ENCODE data around the gene SLC35F3. TPM values are rescaled to one million over a fixed set of nuclear protein-coding genes. Genes with fewer than 3 reads are reported as not detected.

SLC35F3 gene
- total RNA-seq, 1 experiment from 2014 or later, result not detected

GRCh38 chr1:234316486-234316885 lies 412.0 kb downstream of the SLC35F3 start:
- Histone ChIP-seq H3K4me3 (ENCODE audit: low read depth, low read length) (no peak overlapping the region), H3K4me1 (peaks cover 5% of the 10 kb centered on the region; the same call in 1 of the 2 replicates), H3K36me3 (ENCODE audit: control insufficient read depth, insufficient read depth, low read length) (no peaks in the 10 kb centered on the region), H3K9me3 (no peaks in the 10 kb centered on the region), H3K27me3 (replicated peaks; ENCODE audit: control insufficient read depth, insufficient read depth, low read length) (no peaks in the 10 kb centered on the region)
- no peaks in the 10 kb centered on the region for H3K36me3 Mint-ChIP-seq (ENCODE audit: insufficient read depth, unreplicated experiment)
- no peaks in the 10 kb centered on the region for H3K9me3 Mint-ChIP-seq (ENCODE audit: unreplicated experiment)
- no peak for DNase-seq
- CTCF ChIA-PET, result no interaction called here
- no peak for TF ChIP-seq CTCF (IDR thresholded peaks at IDR 0.05; ENCODE audit: insufficient read depth in 1 of 2, low read depth in 1 of 2, low read length in 1 of 2, severe bottlenecking in 1 of 2, unreplicated experiment in 1 of 2)
- H3K27me3 Mint-ChIP-seq (ENCODE audit: insufficient read depth, unreplicated experiment), result peaks cover 27% of the 10 kb centered on the region
- POLR2A ChIA-PET, result no interaction called here
- no peaks in the 10 kb centered on the region for H3K4me1 Mint-ChIP-seq (ENCODE audit: low read depth, unreplicated experiment)
- H3K27ac Mint-ChIP-seq (ENCODE audit: unreplicated experiment), result no peak overlapping the region
- BruUV-seq (replicated peaks), result no TSS peak
- intact Hi-C loops (cut with micrococcal nuclease; ENCODE audit: unreplicated experiment), result no loop called here
- no peak overlapping the region for H3K4me3 Mint-ChIP-seq (ENCODE audit: unreplicated experiment)

GRCh38 chr1:234316937-234317336 lies 412.5 kb downstream of the SLC35F3 start:
- TF ChIP-seq CTCF (IDR thresholded peaks at IDR 0.05; ENCODE audit: insufficient read depth in 1 of 2, low read depth in 1 of 2, low read length in 1 of 2, severe bottlenecking in 1 of 2, unreplicated experiment in 1 of 2), result no peak
- Histone ChIP-seq H3K36me3 (ENCODE audit: control insufficient read depth, insufficient read depth, low read length) (no peaks in the 10 kb centered on the region), H3K4me1 (peaks cover 5% of the 10 kb centered on the region; the same call in 1 of the 2 replicates), H3K4me3 (ENCODE audit: low read depth, low read length) (no peak overlapping the region), H3K27me3 (replicated peaks; ENCODE audit: control insufficient read depth, insufficient read depth, low read length) (no peaks in the 10 kb centered on the region), H3K9me3 (no peaks in the 10 kb centered on the region)
- Mint-ChIP-seq H3K27me3 (ENCODE audit: insufficient read depth, unreplicated experiment) (peaks cover 28% of the 10 kb centered on the region), H3K9me3 (ENCODE audit: unreplicated experiment) (no peaks in the 10 kb centered on the region), H3K4me3 (ENCODE audit: unreplicated experiment) (no peak overlapping the region), H3K27ac (ENCODE audit: unreplicated experiment) (no peak overlapping the region), H3K4me1 (ENCODE audit: low read depth, unreplicated experiment) (no peaks in the 10 kb centered on the region), H3K36me3 (ENCODE audit: insufficient read depth, unreplicated experiment) (no peaks in the 10 kb centered on the region)
- intact Hi-C loops (cut with micrococcal nuclease; ENCODE audit: unreplicated experiment), result no loop called here
- DNase-seq, result no peak
- BruUV-seq (replicated peaks), result no TSS peak
- ChIA-PET CTCF (interaction anchor here (0.7 kb wide), 1 partner anchor 82 kb away, joined by 3 read pairs; no protein-coding TSS in a partner anchor), POLR2A (no interaction called here)

- no peak overlapping the region for H3K27ac Mint-ChIP-seq (ENCODE audit: unreplicated experiment)
- Histone ChIP-seq H3K4me3 (ENCODE audit: low read depth, low read length) (no peak overlapping the region), H3K27me3 (replicated peaks; ENCODE audit: control insufficient read depth, insufficient read depth, low read length) (peaks cover 2% of the 10 kb centered on the region; the same call in 1 of the 2 replicates), H3K9me3 (no peaks in the 10 kb centered on the region), H3K36me3 (ENCODE audit: control insufficient read depth, insufficient read depth, low read length) (no peaks in the 10 kb centered on the region), H3K4me1 (no peaks in the 10 kb centered on the region)
- CTCF ChIA-PET, result no interaction called here
- BruUV-seq (replicated peaks), result no TSS peak
- H3K4me3 Mint-ChIP-seq (ENCODE audit: unreplicated experiment), result no peak overlapping the region
- TF ChIP-seq CTCF (IDR thresholded peaks at IDR 0.05; ENCODE audit: insufficient read depth in 1 of 2, low read depth in 1 of 2, low read length in 1 of 2, severe bottlenecking in 1 of 2, unreplicated experiment in 1 of 2), result no peak
- H3K9me3 Mint-ChIP-seq (ENCODE audit: unreplicated experiment), result no peaks in the 10 kb centered on the region
- POLR2A ChIA-PET, result interaction anchor here (0.5 kb wide), 1 partner anchor 16 kb away, joined by 3 read pairs; no protein-coding TSS in a partner anchor
- no peaks in the 10 kb centered on the region for H3K4me1 Mint-ChIP-seq (ENCODE audit: low read depth, unreplicated experiment)
- peaks cover 42% of the 10 kb centered on the region for H3K27me3 Mint-ChIP-seq (ENCODE audit: insufficient read depth, unreplicated experiment)
- DNase-seq, result no peak
- intact Hi-C loops (cut with micrococcal nuclease; ENCODE audit: unreplicated experiment), result no loop called here
- H3K36me3 Mint-ChIP-seq (ENCODE audit: insufficient read depth, unreplicated experiment), result no peaks in the 10 kb centered on the region
Measured at GRCh38 chr1:234320069-234320468, 415.6 kb downstream of the SLC35F3 start.
